ENCODE measurements around the gene SNAPC5. TPM values are rescaled to one million over a fixed set of nuclear protein-coding genes. Genes with fewer than 3 reads are reported as not detected.

The SNAPC5 gene
- total and polyA plus RNA-seq, 2 experiments from 2014 or later, result 5.3 to 23.2 TPM

DNA sequence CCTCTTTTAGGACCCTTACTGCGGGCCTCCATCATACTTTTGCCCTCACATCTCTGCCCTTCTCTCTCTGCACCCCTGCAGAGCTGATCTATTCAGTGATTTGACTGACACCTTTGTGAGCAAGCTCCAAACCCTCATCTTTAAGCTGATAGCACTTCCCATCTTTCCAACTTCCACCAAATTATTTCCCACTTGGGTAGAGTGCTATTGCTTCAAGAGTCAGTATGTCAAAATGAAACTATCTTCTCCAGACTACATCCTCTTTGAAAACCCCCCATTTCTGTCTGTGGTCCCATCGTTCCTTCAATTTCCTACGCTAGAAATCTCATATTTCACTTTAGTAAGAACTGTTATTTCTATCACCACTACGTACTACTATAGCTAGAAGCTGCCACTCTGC is 27.3 kb upstream of the SNAPC5 start:
- H2AFZ ChIP-seq, result no peak overlapping the region
- no peaks in the 10 kb centered on the region for H3F3A ChIP-seq (ENCODE audit: insufficient read depth)
- no peak overlapping the region for H3K9ac ChIP-seq
- no peak overlapping the region for H3K4me2 ChIP-seq (ENCODE audit: unreplicated experiment)
- H3K27ac ChIP-seq, result no peak overlapping the region
- H4K20me1 ChIP-seq (ENCODE audit: insufficient read depth), result no peaks in the 10 kb centered on the region
- H3K79me2 ChIP-seq (ENCODE audit: insufficient read depth), result no peaks in the 10 kb centered on the region
- H3K9me2 ChIP-seq (ENCODE audit: insufficient read depth), result no peaks in the 10 kb centered on the region
- in situ Hi-C loops (cut with MboI), result no loop called here
- DNase-seq, result no peak
- peaks cover 6% of the 10 kb centered on the region; the same call in 1 of the 2 replicates for H3K36me3 ChIP-seq (ENCODE audit: low read depth)
- 81 to 83% methylated on average over 4 of the region's 4 CpGs for WGBS, 2 experiments (ENCODE audit: low coverage in 1 of 2, low lambda C conversion rate in 2 of 2, missing lambda C conversion rate in 2 of 2)
- H3K27me3 ChIP-seq (replicated peaks; ENCODE audit: insufficient read depth), result no peaks in the 10 kb centered on the region
- H3K4me1 ChIP-seq (ENCODE audit: insufficient read depth), result no peaks in the 10 kb centered on the region
- TF ChIP-seq EZH2phosphoT487 (IDR thresholded peaks at IDR 0.05; ENCODE audit: insufficient read depth, low read depth), result no peak
- TF ChIP-seq EZH2 (IDR thresholded peaks at IDR 0.05; ENCODE audit: insufficient read depth, poor library complexity, severe bottlenecking), result no peak
- H3K4me3 ChIP-seq, result no peak overlapping the region
- no peaks in the 10 kb centered on the region for H3K9me3 ChIP-seq (ENCODE audit: low read depth)

DNA sequence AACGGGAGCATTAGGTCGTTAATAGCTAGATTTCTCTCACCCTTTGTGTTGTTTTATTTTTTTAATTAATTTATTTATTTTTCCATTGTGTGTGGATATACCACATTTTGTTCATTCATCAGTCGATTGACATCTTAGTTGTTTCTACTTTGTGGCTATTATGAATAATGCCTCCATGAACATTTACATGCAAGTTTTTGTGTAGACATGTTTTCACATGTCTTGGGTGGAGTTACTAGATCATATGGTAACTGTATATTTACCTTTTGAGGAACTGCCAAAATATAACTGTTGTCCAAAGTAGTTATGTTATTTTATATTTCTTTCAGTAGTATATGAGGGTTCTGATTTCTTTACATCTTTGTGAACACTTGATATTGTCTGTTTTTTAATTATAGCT is 26.4 kb upstream of the SNAPC5 start:
- in situ Hi-C loops (cut with MboI), result no loop called here
- Histone ChIP-seq H3K27me3 (replicated peaks; ENCODE audit: insufficient read depth) (no peaks in the 10 kb centered on the region), H3K79me2 (ENCODE audit: insufficient read depth) (no peaks in the 10 kb centered on the region), H2AFZ (no peak overlapping the region), H3K4me3 (no peak overlapping the region), H3K27ac (no peak overlapping the region), H3K9ac (no peak overlapping the region), H3K9me3 (ENCODE audit: low read depth) (no peaks in the 10 kb centered on the region), H4K20me1 (ENCODE audit: insufficient read depth) (no peaks in the 10 kb centered on the region), H3K4me1 (ENCODE audit: insufficient read depth) (no peaks in the 10 kb centered on the region), H3K4me2 (ENCODE audit: unreplicated experiment) (no peak overlapping the region), H3F3A (ENCODE audit: insufficient read depth) (no peaks in the 10 kb centered on the region), H3K36me3 (ENCODE audit: low read depth) (peaks cover 10% of the 10 kb centered on the region; the same call in 1 of the 2 replicates), H3K9me2 (ENCODE audit: insufficient read depth) (no peaks in the 10 kb centered on the region)
- 96 to 98% methylated on average over 3 of the region's 3 CpGs for WGBS, 2 experiments (ENCODE audit: low coverage in 1 of 2, low lambda C conversion rate in 2 of 2, missing lambda C conversion rate in 2 of 2)
- TF ChIP-seq EZH2phosphoT487 (IDR thresholded peaks at IDR 0.05; ENCODE audit: insufficient read depth, low read depth), result no peak
- TF ChIP-seq EZH2 (IDR thresholded peaks at IDR 0.05; ENCODE audit: insufficient read depth, poor library complexity, severe bottlenecking), result no peak
- DNase-seq, result no peak

DNA sequence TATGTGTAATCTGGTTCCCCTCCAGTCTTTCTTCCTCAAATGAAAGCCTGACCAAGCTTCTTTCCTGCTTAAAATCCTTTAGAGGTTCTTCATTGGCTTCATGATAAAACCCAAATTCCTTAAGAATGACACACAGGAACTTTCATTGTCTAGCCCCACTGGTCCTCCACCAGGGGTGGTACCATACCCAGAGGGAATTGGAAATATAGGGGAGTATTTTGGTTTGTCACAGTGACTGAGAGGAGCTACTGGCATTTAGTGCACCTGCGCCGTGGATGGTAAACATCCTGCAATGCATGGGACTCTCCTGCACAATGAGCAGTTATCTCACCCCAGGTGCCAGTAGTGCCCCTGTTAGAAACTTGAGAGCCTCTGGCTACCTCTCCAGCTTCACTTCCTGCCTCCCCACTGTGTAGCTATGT is 18.4 kb upstream of the SNAPC5 start:
- Histone ChIP-seq H3K4me2 (ENCODE audit: unreplicated experiment) (no peak overlapping the region), H2AFZ (no peak overlapping the region), H3K4me1 (ENCODE audit: insufficient read depth) (peaks cover 10% of the 10 kb centered on the region), H4K20me1 (ENCODE audit: insufficient read depth) (no peaks in the 10 kb centered on the region), H3K36me3 (ENCODE audit: low read depth) (peaks cover 4% of the 10 kb centered on the region; the same call in 1 of the 2 replicates), H3K9me3 (ENCODE audit: low read depth) (no peaks in the 10 kb centered on the region), H3K27ac (no peak overlapping the region), H3K4me3 (no peak overlapping the region), H3K79me2 (ENCODE audit: insufficient read depth) (no peaks in the 10 kb centered on the region), H3K9ac (no peak overlapping the region), H3F3A (ENCODE audit: insufficient read depth) (peaks cover 9% of the 10 kb centered on the region; the same call in 1 of the 2 replicates), H3K9me2 (ENCODE audit: insufficient read depth) (no peaks in the 10 kb centered on the region), H3K27me3 (replicated peaks; ENCODE audit: insufficient read depth) (no peaks in the 10 kb centered on the region)
- peak; percentile 40 for DNase-seq
- 96 to 100% methylated on average over 2 of the region's 2 CpGs for WGBS, 2 experiments (ENCODE audit: low coverage in 1 of 2, low lambda C conversion rate in 2 of 2, missing lambda C conversion rate in 2 of 2)
- TF ChIP-seq EZH2phosphoT487 (IDR thresholded peaks at IDR 0.05; ENCODE audit: insufficient read depth, low read depth) (no peak), EZH2 (IDR thresholded peaks at IDR 0.05; ENCODE audit: insufficient read depth, poor library complexity, severe bottlenecking) (no peak)
- in situ Hi-C loops (cut with MboI), result no loop called here

DNA sequence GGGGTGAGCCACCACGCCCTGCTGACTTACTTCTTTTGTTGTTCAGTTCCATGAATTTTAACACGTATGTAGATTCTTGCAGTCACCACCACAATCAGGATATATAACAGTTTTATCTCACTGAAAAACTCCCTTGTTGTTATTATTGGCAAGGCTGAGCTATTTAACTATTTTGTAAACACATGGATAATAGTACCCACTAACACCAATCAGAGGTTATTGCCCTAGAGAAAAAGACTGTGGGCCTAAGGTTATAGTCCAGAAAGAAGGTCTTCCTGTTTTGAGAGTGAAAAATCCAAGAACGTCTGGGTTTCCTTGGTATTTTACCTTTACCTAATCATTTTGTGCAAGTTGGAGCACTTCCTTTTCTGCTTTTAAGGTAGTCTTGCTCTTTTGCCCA is 17.0 kb upstream of the SNAPC5 start:
- Histone ChIP-seq H2AFZ (no peak overlapping the region), H3K79me2 (ENCODE audit: insufficient read depth) (no peaks in the 10 kb centered on the region), H3K9me3 (ENCODE audit: low read depth) (no peaks in the 10 kb centered on the region), H3K9me2 (ENCODE audit: insufficient read depth) (no peaks in the 10 kb centered on the region), H3K4me3 (no peak overlapping the region), H3F3A (ENCODE audit: insufficient read depth) (peaks cover 9% of the 10 kb centered on the region; the same call in 1 of the 2 replicates), H3K9ac (no peak overlapping the region), H3K4me2 (ENCODE audit: unreplicated experiment) (no peak overlapping the region), H3K36me3 (ENCODE audit: low read depth) (peaks cover 4% of the 10 kb centered on the region; the same call in 1 of the 2 replicates), H3K27me3 (replicated peaks; ENCODE audit: insufficient read depth) (no peaks in the 10 kb centered on the region), H4K20me1 (ENCODE audit: insufficient read depth) (no peaks in the 10 kb centered on the region), H3K27ac (no peak overlapping the region), H3K4me1 (ENCODE audit: insufficient read depth) (peaks cover 10% of the 10 kb centered on the region)
- in situ Hi-C loops (cut with MboI), result no loop called here
- 97% methylated on average over 3 of the region's 3 CpGs for WGBS, 2 experiments (ENCODE audit: low coverage in 1 of 2, low lambda C conversion rate in 2 of 2, missing lambda C conversion rate in 2 of 2)
- TF ChIP-seq EZH2phosphoT487 (IDR thresholded peaks at IDR 0.05; ENCODE audit: insufficient read depth, low read depth) (no peak), EZH2 (IDR thresholded peaks at IDR 0.05; ENCODE audit: insufficient read depth, poor library complexity, severe bottlenecking) (no peak)
- no peak for DNase-seq
